ENCODE data around the gene SLC26A2. TPM values are rescaled to one million over a fixed set of nuclear protein-coding genes. Genes with fewer than 3 reads are reported as not detected.

SLC26A2 gene
- total and polyA plus RNA-seq, 4 donors, result 0.43 to 6.1 (median 1.6) TPM

GRCh38 chr5:149915392-149916260 is 44.9 kb upstream of the SLC26A2 start:
- Histone ChIP-seq H3K36me3 (ENCODE audit: control insufficient read depth in 4 of 4, insufficient read depth in 3 of 4, low read depth in 1 of 4, low read length in 3 of 4) (no peaks in the 10 kb centered on the region), H3K9ac (ENCODE audit: low read depth in 1 of 2, low read length in 2 of 2) (no peak overlapping the region), H3K4me3 (ENCODE audit: low read depth in 1 of 3, low read length in 3 of 3) (no peak overlapping the region), H3K27ac (ENCODE audit: low read depth in 1 of 2, low read length in 2 of 2) (no peak overlapping the region), H3K4me1 (ENCODE audit: control insufficient read depth in 4 of 4, insufficient read depth in 4 of 4, low read length in 3 of 4) (no peaks in the 10 kb centered on the region), H3K9me3 (ENCODE audit: control insufficient read depth in 4 of 4, low read length in 3 of 4) (no peaks in the 10 kb centered on the region), H3K27me3 (ENCODE audit: control insufficient read depth in 4 of 4, insufficient read depth in 4 of 4, low read length in 3 of 4) (no peaks in the 10 kb centered on the region)
- TF ChIP-seq FOXA1 (IDR thresholded peaks at IDR 0.05) (no peak), FOXA2 (IDR thresholded peaks at IDR 0.05) (no peak), SP1 (IDR thresholded peaks at IDR 0.05) (no peak), GABPA (IDR thresholded peaks at IDR 0.05 in 1 of 2, conservative IDR thresholded peaks at IDR 0.05 in 1 of 2) (no peak), CTCF (IDR thresholded peaks at IDR 0.05; ENCODE audit: low read depth, low read length, missing input control) (no peak), TAF1 (conservative IDR thresholded peaks at IDR 0.05) (no peak), NR2F2 (IDR thresholded peaks at IDR 0.05) (no peak), ZBTB33 (IDR thresholded peaks at IDR 0.05) (no peak), HNF4A (conservative IDR thresholded peaks at IDR 0.05) (no peak)
- TF ChIP-seq, protein P1, sequence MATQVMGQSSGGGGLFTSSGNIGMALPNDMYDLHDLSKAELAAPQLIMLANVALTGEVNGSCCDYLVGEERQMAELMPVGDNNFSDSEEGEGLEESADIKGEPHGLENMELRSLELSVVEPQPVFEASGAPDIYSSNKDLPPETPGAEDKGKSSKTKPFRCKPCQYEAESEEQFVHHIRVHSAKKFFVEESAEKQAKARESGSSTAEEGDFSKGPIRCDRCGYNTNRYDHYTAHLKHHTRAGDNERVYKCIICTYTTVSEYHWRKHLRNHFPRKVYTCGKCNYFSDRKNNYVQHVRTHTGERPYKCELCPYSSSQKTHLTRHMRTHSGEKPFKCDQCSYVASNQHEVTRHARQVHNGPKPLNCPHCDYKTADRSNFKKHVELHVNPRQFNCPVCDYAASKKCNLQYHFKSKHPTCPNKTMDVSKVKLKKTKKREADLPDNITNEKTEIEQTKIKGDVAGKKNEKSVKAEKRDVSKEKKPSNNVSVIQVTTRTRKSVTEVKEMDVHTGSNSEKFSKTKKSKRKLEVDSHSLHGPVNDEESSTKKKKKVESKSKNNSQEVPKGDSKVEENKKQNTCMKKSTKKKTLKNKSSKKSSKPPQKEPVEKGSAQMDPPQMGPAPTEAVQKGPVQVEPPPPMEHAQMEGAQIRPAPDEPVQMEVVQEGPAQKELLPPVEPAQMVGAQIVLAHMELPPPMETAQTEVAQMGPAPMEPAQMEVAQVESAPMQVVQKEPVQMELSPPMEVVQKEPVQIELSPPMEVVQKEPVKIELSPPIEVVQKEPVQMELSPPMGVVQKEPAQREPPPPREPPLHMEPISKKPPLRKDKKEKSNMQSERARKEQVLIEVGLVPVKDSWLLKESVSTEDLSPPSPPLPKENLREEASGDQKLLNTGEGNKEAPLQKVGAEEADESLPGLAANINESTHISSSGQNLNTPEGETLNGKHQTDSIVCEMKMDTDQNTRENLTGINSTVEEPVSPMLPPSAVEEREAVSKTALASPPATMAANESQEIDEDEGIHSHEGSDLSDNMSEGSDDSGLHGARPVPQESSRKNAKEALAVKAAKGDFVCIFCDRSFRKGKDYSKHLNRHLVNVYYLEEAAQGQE (IDR thresholded peaks at IDR 0.05), result no peak
- WGBS, result 79% methylated on average over 7 of the region's 7 CpGs
- no peak for DNase-seq (ENCODE audit: low spot score)

- Histone ChIP-seq H3K36me3 (ENCODE audit: control insufficient read depth in 4 of 4, insufficient read depth in 3 of 4, low read depth in 1 of 4, low read length in 3 of 4) (no peaks in the 10 kb centered on the region), H3K9ac (ENCODE audit: low read depth in 1 of 2, low read length in 2 of 2) (no peak overlapping the region), H3K4me3 (ENCODE audit: low read depth in 1 of 3, low read length in 3 of 3) (no peak overlapping the region), H3K27ac (ENCODE audit: low read depth in 1 of 2, low read length in 2 of 2) (no peak overlapping the region), H3K27me3 (ENCODE audit: control insufficient read depth in 4 of 4, insufficient read depth in 4 of 4, low read length in 3 of 4) (no peaks in the 10 kb centered on the region), H3K9me3 (ENCODE audit: control insufficient read depth in 4 of 4, low read length in 3 of 4) (no peaks in the 10 kb centered on the region), H3K4me1 (ENCODE audit: control insufficient read depth in 4 of 4, insufficient read depth in 4 of 4, low read length in 3 of 4) (no peaks in the 10 kb centered on the region)
- 91% methylated on average over 7 of the region's 7 CpGs for WGBS
- no peak for DNase-seq (ENCODE audit: low spot score)
- TF ChIP-seq TAF1 (conservative IDR thresholded peaks at IDR 0.05) (no peak), NR2F2 (IDR thresholded peaks at IDR 0.05) (no peak), RAD21 (IDR thresholded peaks at IDR 0.05) (no peak), MAX (IDR thresholded peaks at IDR 0.05) (no peak), HNF4A (conservative IDR thresholded peaks at IDR 0.05) (no peak), FOXA2 (IDR thresholded peaks at IDR 0.05) (no peak), FOXA1 (IDR thresholded peaks at IDR 0.05) (no peak), ATF3 (IDR thresholded peaks at IDR 0.05) (no peak), GABPA (IDR thresholded peaks at IDR 0.05 in 1 of 2, conservative IDR thresholded peaks at IDR 0.05 in 1 of 2) (no peak), SP1 (IDR thresholded peaks at IDR 0.05) (no peak), YY1 (IDR thresholded peaks at IDR 0.05) (no peak), EGR1 (IDR thresholded peaks at IDR 0.05; ENCODE audit: low read depth in 2 of 2) (no peak), JUND (IDR thresholded peaks at IDR 0.05) (no peak), CTCF (IDR thresholded peaks at IDR 0.05; ENCODE audit: low read depth, low read length, missing input control) (no peak), HNF4G (IDR thresholded peaks at IDR 0.05) (no peak)
Measured at GRCh38 chr5:149916334-149917072, 44.1 kb upstream of the SLC26A2 start.
